B cell (primary cell): Measurements from ENCODE around the gene RHOBTB3. TPM values are rescaled to one million over a fixed set of nuclear protein-coding genes. Genes with fewer than 3 reads are reported as not detected.

ENCODE experiments used
- ATAC-seq: fragments of 200-7000 bp; cut with Tn5 transposase; one replicate; pipeline ENCODE4 v1.10.0; 2021; ENCODE audit warnings: low read depth, mild to moderate bottlenecking, moderate number of reproducible peaks, moderate library complexity
- CTCF ChIA-PET: fragments of 350-600 bp; sonication (Branson Sonifier 250); formaldehyde crosslinking; loops from one replicate; lab custom pipeline; 2021; ENCODE audit warnings: antibody characterized with exemption, inconsistent platforms; lab: Charles Lee
- POLR2A ChIA-PET: fragments of 350-600 bp; sonication (Branson Sonifier 250); formaldehyde crosslinking; loops from one replicate; lab custom pipeline; 2021; ENCODE audit warnings: antibody characterized with exemption; lab: Charles Lee
- DNase-seq: peaks from one replicate; pipeline ENCODE4 v3.0.0; 2013
- H2AFZ ChIP-seq: 2 replicates; pipeline ENCODE4 v1.6.1; 2012; ENCODE audit warnings: mild to moderate bottlenecking, low read depth, low read length; ENCODE audit not compliant: insufficient read depth, poor library complexity, severe bottlenecking
- H3K27ac ChIP-seq, 2 donors: 1 replicate in 1 of 2; 2 replicates in 1 of 2; pipeline ENCODE4 v1.5.1; 2012 to 2013; ENCODE audit warnings: low read length in 2 of 2, mild to moderate bottlenecking in 2 of 2, moderate library complexity in 1 of 2
- H3K27me3 ChIP-seq, 4 experiments: fragments of 200-600 bp in 1 of 4; sonication (generic) in 1 of 4; replicated peaks in 1 of 4; 1 replicate in 2 of 4; 2 replicates in 2 of 4; pipeline versions ENCODE4 v1.6.1 to v1.7.0; 2013 to 2016; ENCODE audit warnings: low read length in 3 of 4, mild to moderate bottlenecking in 2 of 4, mixed read lengths in 1 of 4, moderate library complexity in 1 of 4; ENCODE audit not compliant: insufficient read depth in 4 of 4, control insufficient read depth in 3 of 4; ENCODE audit errors: control extremely low read depth in 1 of 4
- H3K36me3 ChIP-seq, 2 experiments: replicated peaks in 1 of 2; 1 replicate in 1 of 2; 2 replicates in 1 of 2; pipeline versions ENCODE4 v1.6.1 to v1.7.1; 2013; ENCODE audit warnings: low read length in 1 of 2; ENCODE audit not compliant: insufficient read depth in 2 of 2, control insufficient read depth in 1 of 2; ENCODE audit errors: control extremely low read depth in 1 of 2, extremely low read depth in 1 of 2
- H3K4me1 ChIP-seq, 2 donors: fragments of 200-600 bp in 1 of 2; sonication (generic) in 1 of 2; 1 replicate in 1 of 2; 2 replicates in 1 of 2; pipeline versions ENCODE4 v1.5.1 to v1.6.1; 2013 to 2017; ENCODE audit warnings: low read length in 2 of 2; ENCODE audit not compliant: control insufficient read depth in 2 of 2, insufficient read depth in 2 of 2
- H3K4me2 ChIP-seq: replicated peaks from 2 replicates; pipeline ENCODE3; 2012; ENCODE audit warnings: mild to moderate bottlenecking, low read depth, low read length; ENCODE audit not compliant: poor library complexity, severe bottlenecking
- H3K4me3 ChIP-seq, 5 experiments: fragments of 200-600 bp in 1 of 5; sonication (generic) in 1 of 5; 1 replicate in 3 of 5; 2 replicates in 2 of 5; pipeline versions ENCODE4 v1.5.1 to v1.7.0; 2011 to 2016; ENCODE audit warnings: low read length in 4 of 5, mild to moderate bottlenecking in 4 of 5, low read depth in 2 of 5, control low read depth in 1 of 5, moderate library complexity in 1 of 5; ENCODE audit not compliant: insufficient read depth in 1 of 5; ENCODE audit errors: control extremely low read depth in 1 of 5, extremely low read depth in 1 of 5
- H3K79me2 ChIP-seq: fragments of 200-600 bp; sonication (generic); one replicate; pipeline ENCODE4 v1.6.0; 2016; ENCODE audit warnings: low read length; ENCODE audit not compliant: control insufficient read depth, insufficient read depth
- H3K9ac ChIP-seq: fragments of 200-600 bp; sonication (generic); 2 replicates; pipeline ENCODE4 v1.6.1; 2017; ENCODE audit warnings: mild to moderate bottlenecking, low read length, moderate library complexity
- H3K9me3 ChIP-seq, 3 donors: one replicate each; pipeline versions ENCODE4 v1.6.1 to v1.7.1; 2013; ENCODE audit warnings: low read length in 2 of 3; ENCODE audit not compliant: control insufficient read depth in 2 of 3, insufficient read depth in 1 of 3; ENCODE audit errors: control extremely low read depth in 1 of 3
- H4K20me1 ChIP-seq: 2 replicates; pipeline ENCODE4 v1.6.0; 2012; ENCODE audit warnings: mild to moderate bottlenecking, low read length; ENCODE audit not compliant: insufficient read depth, control insufficient read depth, poor library complexity, severe bottlenecking
- H3K27ac Mint-ChIP-seq: one replicate; pipeline ENCODE4 v1.8.0; 2021; ENCODE audit warnings: mixed read lengths
- H3K27me3 Mint-ChIP-seq: one replicate; pipeline ENCODE4 v1.8.0; 2021; ENCODE audit warnings: mixed read lengths
- H3K4me1 Mint-ChIP-seq: one replicate; pipeline ENCODE4 v1.8.0; 2021; ENCODE audit warnings: mixed read lengths
- H3K4me3 Mint-ChIP-seq: one replicate; pipeline ENCODE4 v1.8.0; 2021; ENCODE audit warnings: mixed read lengths
- H3K9me3 Mint-ChIP-seq: one replicate; pipeline ENCODE4 v1.8.0; 2022; ENCODE audit warnings: mixed read lengths; ENCODE audit not compliant: insufficient read depth
- CTCF ChIP-seq: fragments of 200-600 bp; IDR thresholded peaks from one replicate; pipeline ENCODE4 v1.8.0; 2022; ENCODE audit warnings: antibody characterized with exemption, mild to moderate bottlenecking
- EZH2 ChIP-seq: IDR thresholded peaks from 2 replicates; pipeline ENCODE4 v1.6.1; 2012; ENCODE audit warnings: borderline replicate concordance, low read depth, mild to moderate bottlenecking, moderate library complexity, low read length; ENCODE audit not compliant: insufficient read depth, poor library complexity, severe bottlenecking
- WGBS: methylation state at CpG from one replicate; pipeline ENCODE4 v1.1.5; 2013; ENCODE audit warnings: missing lambda C conversion rate; ENCODE audit not compliant: insufficient coverage; 5-methylcytosine and 5-hydroxymethylcytosine counted together
- intact Hi-C: fragments of 100-400 bp; cut with micrococcal nuclease; formaldehyde crosslinking; loops from one replicate; pipeline ENCODE4 v1.10.0; 2022
- polyA plus RNA-seq: library from polyadenylated mRNA; depleted of rRNA; stranded (reverse); fragments of >200 nt; gene quantifications from 2 replicates; pipeline ENCODE4 v1.2.3, GENCODE V29; 2012
- total RNA-seq, 2 donors: library from RNA; stranded (reverse); fragments of 120-200 nt in 1 of 2; gene quantifications; 1 replicate in 1 of 2; 2 replicates in 1 of 2; pipeline versions ENCODE4 v1.2.3 to v1.2.4, GENCODE V29; 2013 to 2022

The RHOBTB3 gene
- total and polyA plus RNA-seq, 2 donors (not counting 1 experiment from before 2014, with no cell fraction given), result 1.7 to 5.0 TPM

DNA sequence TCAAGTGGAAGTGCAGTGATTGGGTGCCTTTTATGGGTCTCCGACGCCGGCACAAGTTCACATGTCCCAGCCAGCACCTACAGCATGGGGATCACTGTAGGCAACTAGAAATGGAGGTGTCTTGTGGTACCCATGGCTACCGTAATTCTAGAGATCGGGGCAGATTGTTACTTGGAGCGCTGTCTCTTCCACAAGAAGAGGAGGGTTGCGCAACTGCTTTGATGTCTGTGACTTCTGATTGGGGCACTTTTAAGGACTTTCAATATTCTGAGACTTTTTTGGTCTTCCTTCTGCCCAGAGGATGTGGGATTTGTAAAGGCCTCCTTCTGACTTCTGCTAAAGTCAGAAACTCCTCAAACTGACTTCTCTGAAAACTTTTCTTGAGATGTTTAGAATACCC lies 49.5 kb downstream of the RHOBTB3 start:
- ATAC-seq (no peak), DNase-seq (no peak)
- Histone ChIP-seq H3K79me2 (no peaks in the 10 kb centered on the region), H3K9ac (no peak overlapping the region), H3K4me1 (peaks cover 0 to 4% of the 10 kb centered on the region in 2 donors), H3K4me3 (no peak overlapping the region), H3K9me3 (no peaks in the 10 kb centered on the region), H3K27me3 (no peaks in the 10 kb centered on the region), H3K4me2 (no peak overlapping the region), H3K36me3 (no peaks in the 10 kb centered on the region), H3K27ac (no peak overlapping the region), H4K20me1 (no peaks in the 10 kb centered on the region), H2AFZ (peak overlapping the region; percentile 81)
- ChIA-PET CTCF (interaction anchor here (0.8 to 18.0 kb wide), 39 partner anchors 9 to 557 kb away, joined by 3 to 748 read pairs (median 8); partner anchors contain the start of genes ARSK, GLRX, RFESD and RHOBTB3), POLR2A (interaction anchor here (0.9 to 1.8 kb wide), 5 partner anchors 41 to 134 kb away, joined by 4 to 5 read pairs (median 4); partner anchors contain the start of genes GLRX and RFESD)
- intact Hi-C loops, result no loop called here
- H3K4me3 Mint-ChIP-seq, result no peak overlapping the region
- H3K4me1 Mint-ChIP-seq, result peaks cover 5% of the 10 kb centered on the region
- no peak for TF ChIP-seq CTCF
- no peak for TF ChIP-seq EZH2
- no peaks in the 10 kb centered on the region for H3K27me3 Mint-ChIP-seq
- no peak overlapping the region for H3K27ac Mint-ChIP-seq
- no peaks in the 10 kb centered on the region for H3K9me3 Mint-ChIP-seq
- WGBS, result 91% methylated on average over 6 of the region's 7 CpGs

DNA sequence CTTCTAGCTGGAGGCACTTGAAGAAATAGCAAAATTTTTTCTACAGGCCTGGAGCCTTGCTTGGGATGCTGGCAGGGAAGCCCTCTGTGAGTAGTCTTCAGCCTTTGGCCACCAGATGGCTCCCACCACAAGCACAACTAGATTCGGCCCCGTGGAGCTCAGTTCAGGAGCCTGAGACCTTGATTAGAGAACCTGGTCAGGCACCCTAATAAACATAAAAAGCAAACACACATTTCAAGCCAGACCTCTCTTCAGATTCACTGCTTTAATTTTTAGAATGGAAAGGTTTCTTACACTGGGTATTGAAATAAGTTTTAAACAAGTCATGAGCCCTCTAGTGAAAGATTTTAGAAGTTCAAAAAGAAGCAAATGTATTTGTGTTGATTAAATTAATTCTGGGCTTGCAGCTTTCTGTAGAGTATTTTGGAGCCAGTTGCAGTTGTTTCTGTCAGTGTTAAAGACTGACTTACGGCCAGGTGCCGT lies 50.0 kb downstream of the RHOBTB3 start:
- POLR2A ChIA-PET, result interaction anchor here (0.9 to 1.8 kb wide), 5 partner anchors 41 to 134 kb away, joined by 4 to 5 read pairs (median 4); partner anchors contain the start of genes GLRX and RFESD
- Histone ChIP-seq H3K9me3 (no peaks in the 10 kb centered on the region), H3K9ac (peak overlapping the region; percentile 43), H3K36me3 (no peaks in the 10 kb centered on the region), H3K79me2 (no peaks in the 10 kb centered on the region), H3K4me2 (peak overlapping the region; percentile 71), H3K4me1 (peaks cover 0 to 4% of the 10 kb centered on the region in 2 donors), H3K27me3 (no peaks in the 10 kb centered on the region), H4K20me1 (no peaks in the 10 kb centered on the region), H2AFZ (peak overlapping the region; percentile 81), H3K4me3 (peak overlapping the region in 1 of 5 experiments; percentile 11), H3K27ac (no peak overlapping the region)
- ATAC-seq (peak; percentile 99), DNase-seq (peak; percentile 86)
- Mint-ChIP-seq H3K27ac (peak overlapping the region; percentile 11), H3K4me1 (peaks cover 5% of the 10 kb centered on the region), H3K27me3 (no peaks in the 10 kb centered on the region), H3K4me3 (peak overlapping the region; percentile 64), H3K9me3 (no peaks in the 10 kb centered on the region)
- CTCF ChIA-PET, result interaction anchor here (0.7 to 18.0 kb wide), 50 partner anchors 8 to 556 kb away, joined by 3 to 748 read pairs (median 5); partner anchors contain the start of genes ARSK, ELL2, GLRX and RFESD
- 32% methylated on average over 4 of the region's 4 CpGs for WGBS
- intact Hi-C loops, result loop anchor here (1.0 kb wide), 6 partner anchors 41 to 555 kb away; partner anchors contain the start of gene GLRX
- TF ChIP-seq EZH2 (no peak), CTCF (peak; percentile 96)
